HepG2 (cell line): ENCODE data around the gene ZBTB43. TPM values are rescaled to one million over a fixed set of nuclear protein-coding genes. Genes with fewer than 3 reads are reported as not detected.
A peak's percentile ranks its signal among the peaks of the same experiment; 100 is the strongest.

Source experiments
- AHDC1 ChIP-seq: sonication (generic); formaldehyde crosslinking; IDR thresholded peaks from 2 replicates; pipeline ENCODE4 v1.5.1; 2020; ENCODE audit warnings: mild to moderate bottlenecking, missing genetic modification reagents, borderline replicate concordance
- ARID5B ChIP-seq: IDR thresholded peaks from 2 replicates; pipeline ENCODE4 v1.4.0; 2020; ENCODE audit warnings: mild to moderate bottlenecking, missing genetic modification reagents
- ATRX ChIP-seq: sonication (generic); formaldehyde crosslinking; IDR thresholded peaks from 2 replicates; pipeline ENCODE4 v1.4.0; 2020; ENCODE audit warnings: missing genetic modification reagents, borderline replicate concordance
- CENPBD1 ChIP-seq: sonication (generic); formaldehyde crosslinking; IDR thresholded peaks from 2 replicates; pipeline ENCODE4 v1.8.0; 2022; ENCODE audit warnings: missing genetic modification reagents, low read depth, mild to moderate bottlenecking, borderline replicate concordance
- EP300 ChIP-seq, 3 experiments: sonication (generic) in 1 of 3; formaldehyde crosslinking in 1 of 3; IDR thresholded peaks; 2 replicates each; pipeline versions ENCODE4 v1.5.1 to v1.6.1; 2011 to 2020; ENCODE audit warnings: low read depth in 2 of 3, low read length in 2 of 3, borderline replicate concordance in 1 of 3, improper control_type of control experiment in 1 of 3, mild to moderate bottlenecking in 1 of 3, missing genetic modification reagents in 1 of 3, moderate library complexity in 1 of 3
- MED1 ChIP-seq: sonication (generic); formaldehyde crosslinking; IDR thresholded peaks from 2 replicates; pipeline ENCODE4 v1.4.0; 2020; ENCODE audit warnings: missing genetic modification reagents
- MEIS2 ChIP-seq: sonication (generic); formaldehyde crosslinking; IDR thresholded peaks from 2 replicates; pipeline ENCODE4 v1.9.0; 2021; ENCODE audit warnings: mild to moderate bottlenecking, missing genetic modification reagents
- MIER3 ChIP-seq: IDR thresholded peaks from 2 replicates; pipeline ENCODE4 v1.6.1; 2016; ENCODE audit warnings: missing compliant biosample characterization, borderline replicate concordance
- MTF2 ChIP-seq: sonication (generic); formaldehyde crosslinking; IDR thresholded peaks from 2 replicates; pipeline ENCODE4 v1.5.0; 2020; ENCODE audit warnings: missing genetic modification reagents, borderline replicate concordance
- NAIF1 ChIP-seq: sonication (generic); formaldehyde crosslinking; IDR thresholded peaks from 2 replicates; pipeline ENCODE4 v1.5.0; 2020; ENCODE audit warnings: mild to moderate bottlenecking, missing genetic modification reagents, borderline replicate concordance
- NBN ChIP-seq: fragments of 450-650 bp; conservative IDR thresholded peaks from 2 replicates; pipeline ENCODE4 v1.6.1; 2017
- POLR2G ChIP-seq: fragments of 200-400 bp; formaldehyde crosslinking; IDR thresholded peaks from 2 replicates; pipeline ENCODE4 v1.6.1; 2018; ENCODE audit warnings: mild to moderate bottlenecking, low read depth, low read length, moderate library complexity
- ZNF230 ChIP-seq: sonication (generic); formaldehyde crosslinking; IDR thresholded peaks from 2 replicates; pipeline ENCODE4 v1.4.0; 2020; ENCODE audit warnings: mild to moderate bottlenecking, missing genetic modification reagents
- ZNF234 ChIP-seq: sonication (generic); formaldehyde crosslinking; conservative IDR thresholded peaks from 2 replicates; pipeline ENCODE4 v1.5.1; 2020; ENCODE audit warnings: mild to moderate bottlenecking, missing genetic modification reagents
- ZNF274 ChIP-seq: sonication (generic); formaldehyde crosslinking; IDR thresholded peaks from 2 replicates; pipeline ENCODE4 v1.5.1; 2020; ENCODE audit warnings: mild to moderate bottlenecking, missing genetic modification reagents
- ZNF496 ChIP-seq: sonication (generic); formaldehyde crosslinking; IDR thresholded peaks from 2 replicates; pipeline ENCODE4 v1.8.1; 2023; ENCODE audit warnings: mild to moderate bottlenecking, moderate library complexity, missing genetic modification reagents; ENCODE audit not compliant: insufficient replicate concordance
- ZNF670 ChIP-seq: sonication (generic); formaldehyde crosslinking; IDR thresholded peaks from 2 replicates; pipeline ENCODE4 v1.8.0; 2022; ENCODE audit warnings: mild to moderate bottlenecking, missing genetic modification reagents, borderline replicate concordance
- ZNF891 ChIP-seq: sonication (generic); formaldehyde crosslinking; IDR thresholded peaks from 2 replicates; pipeline ENCODE4 v1.5.0; 2020; ENCODE audit warnings: mild to moderate bottlenecking, missing genetic modification reagents
- polyA plus RNA-seq, 8 experiments: library from polyadenylated mRNA; depleted of rRNA in 3 of 8; stranded (reverse) in 7 of 8; unstranded in 1 of 8; fragments of >200 nt; fragmentation: Illumina TruSeq in 4 of 8; extraction: Trizol in 4 of 8; gene quantifications; 2 replicates each; pipeline versions ENCODE4 v1.2.1 to v1.2.3, GENCODE V29; 2011 to 2016; ENCODE audit warnings: low read depth in 4 of 8, missing spikeins in 1 of 8, mixed read lengths in 1 of 8; ENCODE audit not compliant: insufficient read depth in 1 of 8
- total RNA-seq, 5 experiments: library from RNA; depleted of rRNA; stranded (reverse); fragments of >200 nt; fragmentation: Illumina TruSeq; extraction: Trizol; gene quantifications; 2 replicates each; pipeline ENCODE4 v1.2.3, GENCODE V29; 2016; ENCODE audit warnings: low read depth in 1 of 5

The ZBTB43 gene
- total and polyA plus RNA-seq, 2 of the 13 experiments (the other 11 are each of a cell fraction or from before 2014, with no cell fraction given) = 7.1 to 31.4 TPM

- TF ChIP-seq AHDC1 (CRISPR knock-in tag) (no peak), ZNF230 (no peak; the same call in 1 of the 2 replicates), ZNF891 (no peak), ZNF234 (CRISPR knock-in tag) (no peak), POLR2G (peak; percentile 92), EP300 (IDR thresholded peaks at IDR 0.05; ENCODE audit: low read depth in 2 of 2, low read length in 2 of 2) (0 out of 4 replicates have a peak, but pooled peaks of 1 of the 2 experiments have one; percentile 7), EP300 (CRISPR knock-in tag; IDR thresholded peaks at IDR 0.05; ENCODE audit: borderline replicate concordance) (no peak), MED1 (CRISPR knock-in tag) (peak; percentile 27; the same call in 1 of the 2 replicates), MIER3 (no peak), MTF2 (CRISPR knock-in tag) (no peak), NBN (no peak), ZNF274 (CRISPR knock-in tag) (no peak), NAIF1 (CRISPR knock-in tag) (0 out of 2 replicates have a peak, but pooled peaks have one; percentile 25), CENPBD1 (CRISPR knock-in tag) (no peak; the same call in 1 of the 2 replicates), ZNF670 (CRISPR knock-in tag) (no peak), ARID5B (CRISPR knock-in tag) (peak; percentile 46; the same call in 1 of the 2 replicates), MEIS2 (CRISPR knock-in tag) (0 out of 2 replicates have a peak, but pooled peaks have one; percentile 54), ZNF496 (CRISPR knock-in tag) (no peak), ATRX (CRISPR knock-in tag) (no peak)
Measured at GRCh38 chr9:126804696-126805553, at the start of gene ZBTB43 (continued).
